Heart left ventricle (tissue), 16 donors: ENCODE measurements around the gene NLGN3. TPM values are rescaled to one million over a fixed set of nuclear protein-coding genes. Genes with fewer than 3 reads are reported as not detected.

Experiments used
- ATAC-seq, 4 donors: fragments of 200-7000 bp; cut with Tn5 transposase; one replicate each; pipeline ENCODE4 v1.9.1; 2020 to 2022; ENCODE audit warnings: moderate library complexity in 4 of 4, mild to moderate bottlenecking in 3 of 4, moderate number of reproducible peaks in 1 of 4
- DNase-seq, 5 donors: peaks; one replicate each; pipeline ENCODE4 v3.0.0-alpha.2; 2020
- H3K27ac ChIP-seq, 12 donors: fragments of 200-600 bp; sonication (generic) in 4 of 12; one replicate each; pipeline versions ENCODE4 v1.5.0 to v1.8.0; 2016 to 2022; ENCODE audit warnings: mild to moderate bottlenecking in 2 of 12
- H3K27me3 ChIP-seq, 9 donors: fragments of 200-600 bp; sonication (generic) in 2 of 9; one replicate each; pipeline versions ENCODE4 v1.5.1 to v1.8.0; 2016 to 2022; ENCODE audit warnings: mild to moderate bottlenecking in 3 of 9
- H3K36me3 ChIP-seq, 9 donors: fragments of 200-600 bp; sonication (generic) in 2 of 9; one replicate each; pipeline versions ENCODE4 v1.5.0 to v1.8.0; 2018 to 2022; ENCODE audit warnings: mild to moderate bottlenecking in 2 of 9
- H3K4me1 ChIP-seq, 12 donors: fragments of 200-600 bp; sonication (generic) in 4 of 12; one replicate each; pipeline versions ENCODE4 v1.5.0 to v1.8.0; 2016 to 2022; ENCODE audit warnings: mild to moderate bottlenecking in 3 of 12
- H3K4me3 ChIP-seq, 12 donors: fragments of 200-600 bp; sonication (generic) in 4 of 12; one replicate each; pipeline versions ENCODE4 v1.5.0 to v1.8.0; 2017 to 2022; ENCODE audit warnings: mild to moderate bottlenecking in 9 of 12, moderate library complexity in 4 of 12
- H3K9me3 ChIP-seq, 12 donors: fragments of 200-600 bp; sonication (generic) in 4 of 12; one replicate each; pipeline versions ENCODE4 v1.5.0 to v1.8.0; 2016 to 2022; ENCODE audit warnings: mild to moderate bottlenecking in 1 of 12
- CTCF ChIP-seq, 12 donors: fragments of 200-600 bp; sonication (generic) in 4 of 12; IDR thresholded peaks; one replicate each; pipeline versions ENCODE4 v1.5.0 to v1.8.0; 2018 to 2022; ENCODE audit warnings: antibody characterized with exemption in 12 of 12, mild to moderate bottlenecking in 5 of 12
- POLR2A ChIP-seq, 2 donors: fragments of 450-650 bp; IDR thresholded peaks; one replicate each; pipeline ENCODE4 v1.6.1; 2017; ENCODE audit warnings: antibody characterized with exemption in 2 of 2, mild to moderate bottlenecking in 2 of 2, moderate library complexity in 2 of 2
- WGBS, 4 donors: extraction: QIAGEN DNeasy Blood & Tissue Kit in 2 of 4; methylation state at CpG; one replicate each; pipeline versions ENCODE4 v1.1.5 to v1.1.7; 2013 to 2018; 5-methylcytosine and 5-hydroxymethylcytosine counted together
- intact Hi-C, 10 donors: fragments of 100-400 bp; cut with DNase I; formaldehyde crosslinking; loops; one replicate each; pipeline versions ENCODE4 v1.11.1 to v1.14.2; 2022
- polyA plus RNA-seq, 2 donors: library from polyadenylated mRNA; stranded (reverse); fragments of 200-250 nt; gene quantifications; one replicate each; pipeline ENCODE4 v1.2.3, GENCODE V29; 2013
- total RNA-seq, 9 donors: library from RNA; depleted of rRNA in 2 of 9; stranded (reverse); fragments of >200 nt in 2 of 9; fragmentation: NEBNext Ultra II Directional in 3 of 9; extraction: Animal tissue kit (Norgen Biotek cat#: 25700) in 3 of 9; gene quantifications; one replicate each; pipeline versions ENCODE4 v1.1.0 to v1.2.4, GENCODE V29; 2016 to 2023
- donor health status: ischemic (EF 13 %, LVEDD 7.1; RV severe dilation, severe dysfunction).
- donor health status: healthy with polysubstance abuse.
- donor health status: DM: no; HTN: yes; CAD: no.
- donor health status: DM: no; HTN: no; CAD: no.
- donor health status: ischemic (EF 25% LVEDD 6.9; RV normal size, moderate dysfunction).
- donor health status: ischemic (EF 25% LVEDD 5.7; RV mildly dilated, moderate dysfunction).
- donor health status: healthy.
- donor health status: DM: yes; HTN: yes; CAD: no.
- donor health status: ischemic (EF 35%, LVEDD 5.7; RV mildly dilated, moderate dysfunction).
- donor health status: nonischemic (EF 11% LVEDD 7.7; RV severe dilation, severe dysfunction).
- donor health status: DM: yes; HTN: yes; CAD: no.
- donor health status: PGD.
- donor health status: ischemic (EF 29% LVEDD 5.4; RV normal size, mild dysfunction).
- donor health status: nonischemic (EF 23%, LVEDD 6.1; RV moderate dilation, normal function).

The NLGN3 gene
- total and polyA plus RNA-seq, 11 donors, result 0.14 to 1.3 (median 0.49) TPM

GRCh38 chrX:71195964-71196649, 51.5 kb downstream of the NLGN3 start:
- H3K27me3 ChIP-seq, result no peaks in the 10 kb centered on the region
- H3K36me3 ChIP-seq, result no peaks in the 10 kb centered on the region
- intact Hi-C loops, result no loop called here
- TF ChIP-seq POLR2A (IDR thresholded peaks at IDR 0.05) (no peak), CTCF (IDR thresholded peaks at IDR 0.05) (no peak)
- peak overlapping the region in 1 of 12 donors; percentile 67 for H3K27ac ChIP-seq
- no peaks in the 10 kb centered on the region for H3K9me3 ChIP-seq
- H3K4me3 ChIP-seq, result peak overlapping the region in 1 of 12 donors; percentile 55
- no peak for DNase-seq
- 62 to 68% (median 65%) methylated on average over 4 of the region's 4 CpGs for WGBS, 4 donors
- no peaks in the 10 kb centered on the region for H3K4me1 ChIP-seq
- ATAC-seq, result no peak

- no peak for TF ChIP-seq CTCF (IDR thresholded peaks at IDR 0.05)
- TF ChIP-seq POLR2A (IDR thresholded peaks at IDR 0.05), result no peak
- H3K4me1 ChIP-seq, result no peaks in the 10 kb centered on the region
- intact Hi-C loops, result no loop called here
- H3K9me3 ChIP-seq, result no peaks in the 10 kb centered on the region
- H3K36me3 ChIP-seq, result no peaks in the 10 kb centered on the region
- 51 to 61% (median 59%) methylated on average over 3 of the region's 3 CpGs for WGBS, 4 donors
- H3K27me3 ChIP-seq, result no peaks in the 10 kb centered on the region
- ATAC-seq (no peak), DNase-seq (no peak)
- H3K27ac ChIP-seq, result peak overlapping the region in 1 of 12 donors; percentile 67
- peak overlapping the region in 3 of 12 donors; percentile 25 to 55 (median 35) for H3K4me3 ChIP-seq
These were observed 53.4 kb downstream of the NLGN3 start for GRCh38 chrX:71198066-71198465.

- DNase-seq, result no peak
- 77 to 87% (median 83%) methylated on average over 6 to 7 of the region's 7 CpGs for WGBS, 4 donors
- no peaks in the 10 kb centered on the region for H3K9me3 ChIP-seq
- H3K27me3 ChIP-seq, result no peaks in the 10 kb centered on the region
- TF ChIP-seq CTCF (IDR thresholded peaks at IDR 0.05) (no peak), POLR2A (IDR thresholded peaks at IDR 0.05) (no peak)
- ATAC-seq, result no peak
- intact Hi-C loops, result no loop called here
- no peaks in the 10 kb centered on the region for H3K36me3 ChIP-seq
- H3K27ac ChIP-seq, result no peak overlapping the region
- H3K4me1 ChIP-seq, result no peaks in the 10 kb centered on the region
- no peak overlapping the region for H3K4me3 ChIP-seq
These were observed 54.8 kb downstream of the NLGN3 start for GRCh38 chrX:71199252-71200008.

GRCh38 chrX:71210816-71211215, 66.2 kb downstream of the NLGN3 start:
- Histone ChIP-seq H3K9me3 (no peaks in the 10 kb centered on the region), H3K4me1 (no peaks in the 10 kb centered on the region), H3K27ac (no peak overlapping the region), H3K4me3 (no peak overlapping the region), H3K27me3 (peaks cover 0 to 7% (median 0%) of the 10 kb centered on the region in 9 donors), H3K36me3 (no peaks in the 10 kb centered on the region)
- ATAC-seq, result no peak
- no peak for DNase-seq
- TF ChIP-seq CTCF (IDR thresholded peaks at IDR 0.05), result no peak
- TF ChIP-seq POLR2A (IDR thresholded peaks at IDR 0.05), result no peak
- intact Hi-C loops, result loop anchor here in 1 of 10 donors (10.0 kb wide), 1 partner anchor 56 kb away; no protein-coding TSS in a partner anchor
- 76 to 94% (median 86%) methylated on average over 3 of the region's 3 CpGs for WGBS, 4 donors
